HG02759 (cell line): ENCODE data around the gene LRP8.
A peak's percentile ranks its signal among the peaks of the same experiment; 100 is the strongest.

ENCODE experiments used
- ATAC-seq: cut with Tn5 transposase; IDR thresholded peaks from one replicate; pipeline ENCODE4 v1.9.1; 2021; ENCODE audit warnings: mild to moderate bottlenecking, moderate library complexity; ENCODE audit not compliant: unreplicated experiment

LRP8 gene

DNA sequence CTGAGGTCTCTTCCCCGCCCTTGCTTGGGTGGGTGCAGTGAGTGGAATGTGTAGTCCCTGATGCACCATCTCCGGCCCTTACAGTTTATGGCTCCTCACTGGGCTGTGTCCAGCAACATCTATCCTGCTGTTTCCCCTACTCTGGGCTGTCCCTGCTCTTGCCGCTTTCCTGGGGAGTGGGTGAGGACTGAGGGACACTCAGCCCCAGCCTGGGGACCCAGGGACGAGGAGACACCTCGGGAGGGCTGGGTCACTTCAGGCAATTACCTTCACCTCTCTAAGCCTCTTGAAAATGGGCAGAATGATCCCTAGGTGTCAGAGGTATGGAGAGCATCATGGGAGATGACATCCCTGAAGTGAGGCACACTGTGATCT is 13.6 kb upstream of the LRP8 start:
- ATAC-seq: no peak

DNA sequence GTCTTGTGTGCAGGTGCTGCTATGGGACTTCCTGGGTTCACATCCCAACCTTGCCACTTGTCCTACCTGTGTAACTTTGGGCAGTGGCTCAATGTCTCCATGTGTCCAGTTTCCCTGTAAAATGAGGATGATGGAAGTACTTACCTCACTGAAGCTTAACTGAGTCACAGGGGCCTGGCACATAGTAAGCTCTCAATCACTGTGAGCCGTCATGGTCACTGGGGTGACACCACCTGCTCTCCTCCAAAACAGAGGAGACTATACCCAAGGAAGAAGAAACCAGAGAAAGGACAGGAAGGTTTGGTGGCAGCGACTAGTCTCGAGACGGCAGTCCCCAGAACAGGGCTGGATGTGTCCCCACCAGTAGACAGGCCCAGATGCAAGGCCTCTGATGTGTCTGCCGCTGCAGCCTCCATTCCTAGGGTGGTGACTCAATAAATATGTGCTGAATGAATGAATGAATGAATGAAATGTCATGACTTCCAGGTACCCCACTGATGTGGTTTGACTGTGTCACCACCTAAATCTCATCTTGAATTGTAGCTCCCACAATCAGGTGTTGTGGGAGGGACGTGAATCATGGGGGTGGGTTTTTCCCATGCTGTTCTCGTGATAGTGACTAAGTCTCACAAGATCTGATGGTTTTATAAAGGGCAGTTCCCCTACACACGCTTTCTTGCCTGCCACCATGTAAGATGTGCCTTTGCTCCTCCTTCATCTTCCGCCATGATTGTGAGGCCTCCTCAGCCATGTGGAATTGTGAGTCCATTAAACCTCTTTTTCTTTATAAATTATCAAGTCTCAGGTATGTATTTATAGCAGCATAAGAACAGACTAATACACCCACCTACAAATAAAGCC is 13.0 kb upstream of the LRP8 start:
- no peak for ATAC-seq

DNA sequence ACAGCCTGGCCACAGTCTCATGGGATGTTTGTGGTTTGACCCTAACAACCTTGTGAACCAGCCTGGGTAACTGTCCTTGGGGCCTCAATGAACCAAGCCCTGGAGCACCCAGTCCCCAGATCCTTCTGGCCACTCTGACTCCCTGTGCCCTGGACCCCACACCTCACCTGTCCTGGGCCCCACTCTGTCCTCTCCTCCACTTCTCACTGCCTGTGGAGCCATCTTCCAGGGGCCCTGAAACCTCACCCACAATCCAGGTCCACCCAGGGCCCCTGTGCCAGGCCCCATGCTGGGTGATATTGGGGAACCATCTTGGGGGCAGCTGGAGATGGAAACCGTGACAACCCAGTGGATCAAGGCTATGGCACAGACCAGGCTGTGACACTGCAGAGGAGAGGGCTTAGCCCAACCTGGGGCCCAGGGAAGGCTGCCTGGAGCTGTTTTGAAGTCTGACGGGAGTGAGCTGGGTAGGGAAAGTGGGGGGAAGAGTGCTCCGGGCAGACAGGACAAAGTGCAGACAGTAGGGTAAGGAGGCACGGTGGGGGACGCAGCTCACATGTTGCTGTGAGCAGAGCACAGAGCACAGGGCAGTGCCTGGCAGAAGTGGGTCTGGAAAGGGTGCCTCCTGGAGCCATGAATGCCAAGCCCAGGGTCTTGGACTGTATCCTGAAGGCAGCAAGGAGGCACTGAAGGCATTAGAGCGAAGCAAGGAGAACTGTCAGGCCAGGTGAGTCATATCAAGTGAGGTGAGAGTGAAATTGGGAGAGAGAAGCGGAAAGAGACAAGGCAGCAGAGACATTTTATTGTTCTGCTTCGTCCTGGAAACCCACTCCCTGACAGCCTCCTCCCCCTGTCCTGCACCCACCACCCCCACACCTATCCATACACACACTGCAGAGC is 12.1 kb upstream of the LRP8 start:
- ATAC-seq: no peak

DNA sequence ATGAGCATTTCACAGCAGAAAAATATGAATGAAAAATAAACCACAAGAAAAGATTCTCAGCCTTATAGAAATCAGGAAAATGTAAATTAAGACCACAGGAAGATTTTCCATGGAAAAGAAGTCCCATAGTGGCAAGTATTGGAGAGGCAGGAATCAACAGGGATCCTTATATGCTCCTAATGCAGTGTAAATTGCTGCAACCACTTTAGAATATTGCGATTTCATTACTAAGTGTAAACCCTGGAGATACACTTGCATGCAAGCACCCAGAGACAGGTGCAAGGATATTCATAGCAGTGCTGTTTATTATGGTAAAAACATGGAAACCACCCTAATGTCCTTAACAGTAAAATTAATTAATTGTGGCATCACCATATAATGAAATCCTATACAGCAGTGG is 10.6 kb upstream of the LRP8 start:
- ATAC-seq: no peak

DNA sequence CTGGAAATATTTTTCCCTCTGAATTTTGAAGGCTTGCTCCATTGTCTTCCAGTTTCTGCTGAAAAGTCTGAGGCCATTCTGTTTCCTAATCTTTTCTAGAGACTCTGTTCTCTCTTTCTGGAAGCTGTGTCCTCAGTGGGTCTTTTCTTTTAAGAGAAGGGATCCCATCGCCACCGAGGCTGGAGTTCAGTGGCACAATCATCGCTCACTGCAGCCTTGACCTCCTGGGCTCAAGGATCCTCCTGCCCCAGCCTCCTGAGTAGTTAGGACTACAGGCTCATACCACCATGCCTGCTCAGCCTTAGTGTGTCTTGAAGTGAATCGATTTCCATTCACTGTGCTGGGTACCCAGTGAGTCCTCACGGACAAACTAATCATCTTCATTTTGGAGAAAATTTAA is 9.6 kb upstream of the LRP8 start:
- ATAC-seq: no peak

DNA sequence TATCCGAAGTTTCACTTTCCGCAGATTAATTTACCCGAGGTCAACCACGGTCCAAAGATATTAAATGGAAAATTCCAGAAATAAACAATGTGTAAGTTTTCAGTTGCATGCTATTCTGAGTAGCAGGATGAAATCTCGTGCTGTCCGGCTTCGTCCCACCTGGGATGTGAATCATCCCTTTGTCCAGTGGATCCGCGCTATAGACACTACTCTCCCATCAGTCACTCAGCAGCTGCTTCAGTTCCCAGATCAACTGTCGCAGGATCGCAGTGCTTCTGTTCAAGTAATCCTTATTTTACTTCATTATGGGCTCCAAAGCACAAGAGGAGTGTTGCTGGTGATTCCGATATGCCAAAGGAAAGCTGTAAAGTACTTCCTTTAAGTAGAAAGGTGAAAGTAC is 8.3 kb upstream of the LRP8 start:
- no peak for ATAC-seq

DNA sequence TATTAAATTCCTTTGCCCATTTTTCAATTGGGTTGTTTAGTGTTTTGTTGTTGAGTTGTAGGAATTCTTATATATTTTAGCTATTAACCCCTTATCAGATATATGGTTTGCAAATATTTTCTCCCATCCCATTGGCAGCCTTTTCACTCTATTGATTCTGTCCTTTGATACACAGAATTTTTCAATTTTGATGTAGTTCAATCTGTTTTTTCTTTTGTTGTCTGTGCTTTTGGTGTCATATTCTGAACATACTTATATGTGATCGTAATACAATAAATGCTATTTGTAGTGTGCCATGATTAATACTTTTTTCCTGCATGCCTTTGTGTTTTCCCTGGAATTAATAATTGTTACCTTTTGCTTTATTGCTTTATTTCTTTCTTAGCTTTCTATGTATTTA is 7.8 kb upstream of the LRP8 start:
- ATAC-seq: no peak

DNA sequence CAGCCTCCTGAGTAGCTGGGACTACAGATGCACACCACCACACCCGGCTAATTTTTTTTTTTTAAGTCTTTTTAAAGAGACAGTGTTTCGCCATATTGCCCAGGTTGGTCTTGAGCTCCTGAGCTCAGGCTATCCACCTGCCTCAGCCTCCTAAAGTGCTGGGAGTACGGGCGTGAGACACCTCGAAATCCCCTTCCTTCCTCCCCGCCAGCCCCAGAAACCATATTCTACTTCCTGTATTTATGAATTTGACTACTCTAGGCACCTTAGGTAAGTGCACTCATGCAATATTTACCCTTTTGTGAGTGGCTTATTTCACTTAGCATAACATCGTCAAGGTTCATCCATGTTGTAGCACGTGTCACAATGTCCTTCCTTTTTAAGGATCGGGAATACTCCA is 6.9 kb upstream of the LRP8 start:
- ATAC-seq: no peak

DNA sequence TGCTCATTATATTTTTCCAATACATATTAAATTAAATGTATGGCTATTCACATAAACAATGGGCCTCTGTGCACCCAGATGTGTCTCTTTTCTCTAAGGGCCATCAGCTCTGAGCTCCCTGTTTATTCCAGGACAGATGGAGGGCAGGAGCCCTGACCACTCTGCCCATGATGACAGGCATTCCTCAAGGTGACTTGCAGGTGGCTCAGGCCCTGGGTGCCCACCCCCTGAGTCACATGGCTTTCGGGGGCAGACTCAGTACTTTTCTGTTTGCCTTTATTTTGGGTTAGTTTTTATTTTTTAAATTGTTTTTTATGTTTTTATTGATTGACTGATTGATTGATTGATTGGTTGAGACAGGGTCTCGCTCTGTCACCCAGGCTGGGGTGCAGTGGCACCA is 6.4 kb upstream of the LRP8 start:
- no peak for ATAC-seq

DNA sequence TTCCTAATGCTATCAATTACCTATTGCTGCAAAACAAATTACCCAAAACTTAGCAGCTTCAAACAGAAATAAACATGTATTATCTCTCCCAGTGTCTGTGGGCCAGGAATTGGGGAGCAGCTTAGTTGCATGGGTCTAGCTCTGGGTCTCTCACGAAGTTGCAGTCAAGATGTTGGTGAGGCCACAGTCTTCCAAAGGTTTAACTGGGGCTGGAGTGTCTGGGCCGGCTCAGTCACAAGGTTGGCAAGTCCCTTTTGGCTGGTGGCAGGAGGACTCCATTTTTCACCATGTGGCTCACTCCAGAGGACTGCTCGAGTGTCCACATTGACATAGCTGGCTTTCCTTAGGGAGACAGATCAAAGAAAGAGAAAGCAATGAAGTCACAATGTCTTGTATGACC is 5.0 kb upstream of the LRP8 start:
- ATAC-seq: no peak

DNA sequence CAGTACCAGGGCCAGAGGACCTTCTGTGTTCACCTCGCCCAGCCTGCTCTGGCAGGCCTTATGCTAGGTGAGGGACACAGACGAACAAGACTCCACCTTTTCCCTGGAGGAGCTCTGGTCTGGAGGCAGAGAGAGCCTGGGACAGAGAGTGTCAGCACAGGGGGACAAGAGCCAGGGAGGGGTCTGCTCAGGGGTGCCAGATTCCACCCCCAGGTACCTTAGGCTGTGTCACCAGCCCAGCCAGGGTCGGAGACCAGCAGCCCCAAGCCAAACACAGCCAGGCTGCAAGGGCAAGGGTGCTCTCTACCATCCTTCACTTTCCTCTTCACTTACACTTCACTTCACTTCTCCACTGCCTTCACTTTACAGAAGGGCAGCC is 4.3 kb upstream of the LRP8 start:
- no peak for ATAC-seq

DNA sequence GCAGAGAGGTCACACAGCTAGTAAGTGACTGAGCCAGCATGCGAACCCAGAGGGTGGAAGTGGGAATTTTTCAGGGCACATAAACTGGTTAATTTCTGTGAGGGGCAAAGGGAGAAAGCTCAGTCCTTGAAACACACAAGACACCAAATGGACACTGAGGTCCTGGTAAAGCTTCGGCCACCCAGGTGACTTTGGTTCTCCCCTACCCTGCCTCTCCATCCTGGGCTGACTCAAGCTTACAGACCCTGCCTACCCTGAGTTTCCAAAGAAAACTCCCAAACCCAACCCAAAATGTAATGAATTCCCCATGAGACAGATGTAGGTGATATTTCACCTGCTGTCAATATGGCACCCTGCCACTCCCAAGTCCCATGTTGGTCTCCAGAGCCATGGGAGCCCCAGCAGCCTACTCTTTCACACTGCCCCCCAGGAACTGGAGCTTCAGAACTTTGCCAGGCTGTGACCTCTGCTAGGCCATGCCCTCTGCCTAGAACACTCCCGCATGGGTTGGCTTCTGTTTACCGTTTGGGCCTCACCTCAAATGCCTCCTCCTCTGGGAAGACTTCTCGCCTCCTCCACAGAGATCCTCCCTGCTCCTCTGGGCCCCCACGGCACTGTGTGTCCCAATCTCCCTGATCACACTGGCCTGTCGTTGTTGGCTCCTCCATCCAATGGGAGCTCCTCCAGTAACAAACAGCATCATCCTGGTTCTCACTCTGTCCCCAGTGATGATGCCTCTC is 3.7 kb upstream of the LRP8 start:
- no peak for ATAC-seq

DNA sequence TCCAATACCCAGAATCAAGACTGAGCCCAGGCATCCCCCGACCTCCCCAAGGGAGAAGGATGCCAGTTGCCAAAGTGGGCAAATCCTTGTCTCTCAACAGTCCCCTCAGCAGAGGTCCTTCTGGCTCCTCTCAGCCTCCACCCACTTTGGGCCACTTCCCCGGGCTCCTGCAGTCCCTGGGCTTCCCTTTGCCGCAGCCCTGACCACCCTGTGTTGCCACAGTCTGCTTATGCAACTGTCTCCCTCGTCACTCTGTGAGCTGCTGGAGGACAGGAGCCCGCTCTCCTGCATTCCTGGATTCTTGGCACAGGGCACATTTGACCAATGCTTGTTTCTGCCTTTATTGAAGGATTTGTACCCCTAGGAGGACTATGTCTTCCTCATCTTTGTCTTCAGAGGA is 2.9 kb upstream of the LRP8 start:
- ATAC-seq: no peak

DNA sequence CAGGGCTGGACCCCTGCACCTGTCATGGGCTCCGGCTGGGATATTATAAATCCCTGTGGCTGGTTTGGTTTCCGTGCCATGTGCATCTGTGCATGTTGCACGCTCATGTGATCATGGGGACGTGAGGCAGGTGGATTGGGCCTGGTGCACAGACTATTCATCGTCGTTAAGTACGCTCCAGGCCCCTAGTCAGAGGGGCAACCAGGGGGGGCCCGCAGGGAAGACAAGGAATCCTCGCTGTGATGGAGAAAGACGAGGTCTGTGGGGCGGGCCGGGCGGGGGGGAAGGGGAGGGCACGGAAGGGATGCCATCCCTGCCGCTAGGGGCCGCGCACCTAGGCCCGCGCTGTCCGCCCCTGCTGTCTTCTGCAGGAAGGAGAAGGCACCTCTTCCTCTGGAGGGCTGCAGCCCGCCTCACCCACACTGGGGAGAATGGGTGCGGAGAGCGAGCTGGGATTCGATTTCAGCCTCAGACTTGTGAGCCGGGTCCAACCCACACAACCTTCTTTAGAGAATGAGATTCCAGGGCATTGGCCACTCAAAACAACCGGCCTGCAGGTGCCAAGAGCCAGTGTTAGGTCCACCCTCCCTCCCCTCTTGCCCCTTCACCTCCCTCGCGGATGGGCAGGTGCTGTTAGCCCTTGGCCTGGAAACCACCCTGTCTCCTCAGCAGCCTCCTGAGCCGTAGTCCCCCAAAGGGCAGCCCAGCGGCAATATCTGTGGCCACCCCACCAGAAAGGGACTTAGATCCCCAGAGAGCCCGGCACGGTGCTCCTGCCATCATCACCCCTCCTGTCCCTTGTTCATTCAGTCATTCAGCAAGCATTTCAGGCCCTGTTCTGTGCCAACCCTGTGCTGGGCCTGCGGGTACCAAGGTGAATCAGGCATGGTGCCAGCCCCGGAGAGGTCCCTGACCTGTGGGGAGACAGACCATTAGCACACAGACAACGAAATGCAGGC is 950 bp upstream of the LRP8 start:
- ATAC-seq: no peak

DNA sequence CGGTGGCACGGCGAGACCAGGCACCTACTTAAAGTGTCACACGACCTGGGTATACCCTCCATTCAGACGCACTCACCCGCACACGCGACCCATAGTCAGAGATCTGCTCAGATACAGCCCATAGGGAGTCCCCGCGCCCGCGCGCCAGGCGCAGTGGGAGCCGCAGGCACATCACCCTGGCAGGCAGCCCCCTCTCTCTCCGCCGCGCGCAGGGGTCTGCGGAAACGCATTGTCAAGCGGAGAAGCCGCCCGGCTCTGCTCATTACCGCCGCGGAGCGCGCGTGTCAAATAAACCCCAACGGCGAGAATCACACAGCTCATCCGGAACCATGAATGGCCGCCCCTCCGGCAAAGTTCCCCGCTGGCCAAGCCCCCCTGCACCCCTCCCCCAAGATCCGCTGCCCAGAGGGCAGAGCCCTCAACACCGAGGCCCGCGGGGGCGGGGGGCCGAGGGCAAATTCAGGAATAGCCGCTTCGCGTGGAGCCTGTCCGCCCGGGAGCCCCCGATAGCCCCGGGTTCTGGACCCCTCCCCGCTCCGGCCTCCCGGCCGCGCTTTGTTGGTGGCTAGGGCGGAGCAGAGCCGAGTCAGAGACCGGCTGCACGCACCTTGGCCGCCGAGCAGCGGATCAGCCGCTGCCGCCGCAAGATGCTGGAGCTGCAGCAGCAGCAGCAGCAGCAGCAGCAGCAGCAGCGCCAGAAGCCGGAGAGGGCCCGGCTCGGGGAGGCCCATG is 522 bp downstream of the LRP8 start:
- ATAC-seq: peak; percentile 3

DNA sequence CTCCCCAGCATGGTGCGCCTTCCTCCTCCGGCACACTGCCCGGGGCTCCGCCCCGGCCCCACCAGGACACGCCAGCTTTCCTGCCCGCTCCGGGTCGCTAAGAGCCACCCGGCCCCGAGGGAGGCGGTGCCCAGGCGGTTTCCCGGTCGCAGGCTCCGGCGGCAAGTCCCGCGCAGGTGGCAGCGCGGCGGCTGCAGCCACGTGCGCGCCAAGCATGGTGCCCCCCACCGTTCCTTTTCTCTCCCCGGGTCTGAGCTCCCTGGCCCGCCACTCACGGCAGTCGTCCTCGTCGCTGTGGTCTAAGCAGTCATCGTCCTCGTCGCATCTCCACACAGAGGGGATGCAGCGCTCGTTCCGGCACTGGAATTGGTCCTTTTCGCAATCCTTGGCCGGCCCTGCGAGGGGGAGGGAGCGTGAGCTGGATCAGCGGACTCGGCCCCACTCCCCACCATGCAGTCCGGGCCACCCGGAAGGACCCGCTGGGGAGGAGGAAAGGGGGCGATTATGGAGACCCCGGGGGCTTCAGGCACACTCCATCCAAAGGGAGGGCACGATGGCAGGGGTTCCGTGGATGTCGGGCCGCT is 1.2 kb downstream of the LRP8 start:
- ATAC-seq: peak; percentile 36

DNA sequence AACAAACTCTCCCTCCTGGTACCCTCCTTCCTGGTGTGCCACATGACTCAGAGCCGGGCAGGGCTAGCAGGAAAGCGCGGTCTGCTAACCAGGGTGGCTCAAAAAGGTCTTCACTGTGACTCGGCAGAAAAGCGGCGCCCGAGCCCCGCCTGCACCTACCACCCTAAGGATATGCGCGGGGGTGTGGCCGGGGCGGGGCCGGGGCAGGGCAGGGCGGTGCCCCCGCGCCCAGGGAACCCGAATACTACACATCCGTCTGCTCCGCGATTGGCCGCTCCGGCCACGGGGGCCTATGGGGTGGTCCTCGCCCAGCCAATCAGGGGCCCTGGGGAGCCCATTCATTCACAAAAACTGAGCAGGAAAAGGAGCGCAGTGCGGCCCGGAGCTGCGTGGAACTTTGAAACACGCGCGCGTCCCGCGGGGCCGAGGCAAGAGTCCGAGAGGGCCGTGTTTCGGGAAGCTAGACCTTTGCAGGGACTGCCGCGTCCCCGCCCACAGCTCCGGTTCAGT is 1.7 kb downstream of the LRP8 start:
- ATAC-seq: peak; percentile 83

DNA sequence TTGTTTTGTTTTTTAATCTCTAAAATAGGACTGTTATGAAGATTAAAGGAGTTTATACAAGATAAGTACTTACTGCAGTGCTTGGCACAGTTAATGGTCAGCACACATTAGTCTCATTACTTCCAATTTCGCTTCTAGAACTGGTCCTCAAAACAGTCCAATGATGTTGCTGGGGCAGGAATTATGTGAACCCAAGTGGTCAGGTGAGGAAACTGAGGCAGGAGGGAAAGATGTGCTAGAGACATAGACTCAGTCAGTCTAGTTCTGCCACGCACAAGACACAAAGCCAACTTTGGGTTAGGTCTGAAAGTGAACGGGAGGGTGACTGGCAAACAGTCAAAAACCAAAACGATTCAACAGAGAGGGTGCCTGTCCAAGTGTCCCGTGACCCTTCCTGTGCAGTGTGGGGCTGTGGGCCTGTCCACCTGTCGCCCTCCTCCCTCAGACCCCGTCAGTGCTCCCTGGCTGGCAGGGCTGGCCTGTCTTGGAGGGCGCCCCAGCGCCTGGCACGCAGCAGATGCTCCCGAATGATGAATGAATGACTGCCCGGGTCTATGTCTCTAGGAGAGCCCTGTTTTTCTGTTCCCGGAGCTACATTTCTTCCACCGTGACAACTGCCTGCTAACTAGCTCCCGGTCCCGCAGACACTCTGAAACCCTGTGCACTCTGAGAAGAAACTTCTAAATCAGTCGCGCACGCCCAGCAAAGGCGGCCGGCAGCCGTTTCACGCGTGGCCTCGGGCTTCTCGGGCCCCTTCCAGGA is 2.4 kb downstream of the LRP8 start:
- ATAC-seq: no peak
